22Rv1 (cell line): Measurements from ENCODE around the gene MORN2.

Experiments
- CTCF ChIP-seq: fragments of 450-650 bp; IDR thresholded peaks from 2 replicates; pipeline ENCODE4 v1.5.1; 2017; ENCODE audit warnings: mild to moderate bottlenecking
- ZFX ChIP-seq: fragments of 450-650 bp; IDR thresholded peaks from 2 replicates; pipeline ENCODE4 v1.6.1; 2017; ENCODE audit warnings: antibody characterized with exemption, borderline replicate concordance

- TF ChIP-seq CTCF (no peak), ZFX (no peak)
Measured at GRCh38 chr2:38889045-38889444, 13.3 kb downstream of the MORN2 start.
